Endothelial cell of umbilical vein (primary cell): Measurements from ENCODE around the gene GPR135. TPM values are rescaled to one million over a fixed set of nuclear protein-coding genes. Genes with fewer than 3 reads are reported as not detected.

Source experiments
- BruUV-seq: library from RNA; stranded (reverse); fragments of 400-500 nt; replicated peaks from 2 replicates; lab custom pipeline; 2021; lab: Mats Ljungman, UMichigan
- CTCF ChIA-PET: fragments of 300-600, 350-600 bp; sonication (Branson Sonifier 250); formaldehyde crosslinking; loops from one replicate; lab custom pipeline; 2021; ENCODE audit warnings: antibody characterized with exemption, inconsistent platforms; lab: Charles Lee
- POLR2A ChIA-PET: fragments of 300-600, 350-600 bp; sonication (Branson Sonifier 250); formaldehyde crosslinking; loops from one replicate; lab custom pipeline; 2021; ENCODE audit warnings: antibody characterized with exemption, inconsistent platforms; lab: Charles Lee
- DNase-seq: peaks from one replicate; pipeline ENCODE4 v3.0.0-alpha.2; 2011; ENCODE audit warnings: low read depth, low spot score
- FAIRE-seq: peaks from 2 replicates; lab custom pipeline; 2011; peaks lifted over from hg19 to GRCh38; lab: Jason Lieb, UNC
- H2AFZ ChIP-seq: 2 replicates; pipeline ENCODE4 v1.6.0; 2012; ENCODE audit warnings: low read depth, low read length, control low read depth, inconsistent platforms
- H3K27ac ChIP-seq: 2 replicates; pipeline ENCODE4 v1.5.1; 2011; ENCODE audit warnings: low read depth, mild to moderate bottlenecking, control low read depth, low read length, moderate library complexity; ENCODE audit not compliant: insufficient read depth
- H3K27me3 ChIP-seq, 2 experiments: 2 replicates each; pipeline versions ENCODE4 v1.6.0 to v1.6.1; 2011; ENCODE audit warnings: low read length in 2 of 2, mixed read lengths in 1 of 2; ENCODE audit not compliant: control insufficient read depth in 2 of 2, insufficient read depth in 2 of 2
- H3K36me3 ChIP-seq, 2 experiments: 2 replicates in 1 of 2; 3 replicates in 1 of 2; pipeline ENCODE4 v1.5.1; 2011; ENCODE audit warnings: low read length in 2 of 2, mild to moderate bottlenecking in 1 of 2, moderate library complexity in 1 of 2; ENCODE audit not compliant: control insufficient read depth in 2 of 2, insufficient read depth in 2 of 2; ENCODE audit errors: extremely low read depth in 1 of 2
- H3K4me1 ChIP-seq: 3 replicates; pipeline ENCODE4 v1.5.1; 2011; ENCODE audit warnings: mild to moderate bottlenecking, low read length; ENCODE audit not compliant: control insufficient read depth, insufficient read depth; ENCODE audit errors: extremely low read depth
- H3K4me2 ChIP-seq: 2 replicates; pipeline ENCODE4 v1.6.1; 2011; ENCODE audit warnings: low read length, control low read depth, mixed read lengths; ENCODE audit not compliant: insufficient read depth
- H3K4me3 ChIP-seq, 3 experiments: fragments of 200-600 bp in 1 of 3; sonication (generic), shearing (Covaris generic) in 1 of 3; replicated peaks in 1 of 3; 2 replicates each; pipeline ENCODE4 v1.5.1; 2011 to 2016; ENCODE audit warnings: control low read depth in 3 of 3, low read length in 3 of 3, mild to moderate bottlenecking in 2 of 3, inconsistent platforms in 1 of 3, low read depth in 1 of 3, moderate library complexity in 1 of 3; ENCODE audit not compliant: insufficient read depth in 1 of 3
- H3K79me2 ChIP-seq: 2 replicates; pipeline ENCODE4 v1.6.0; 2012; ENCODE audit warnings: low read length, inconsistent platforms; ENCODE audit not compliant: control insufficient read depth, insufficient read depth
- H3K9ac ChIP-seq: replicated peaks from 2 replicates; pipeline ENCODE3; 2011; ENCODE audit warnings: low read length, control low read depth; ENCODE audit not compliant: insufficient read depth; ENCODE audit errors: extremely low read depth
- H3K9me1 ChIP-seq: replicated peaks from 3 replicates; pipeline ENCODE4 v1.6.0; 2011; ENCODE audit warnings: mild to moderate bottlenecking, low read length; ENCODE audit not compliant: control insufficient read depth, insufficient read depth; ENCODE audit errors: extremely low read depth
- H3K9me3 ChIP-seq: replicated peaks from 2 replicates; pipeline ENCODE4 v1.5.1; 2012; ENCODE audit warnings: low read length, inconsistent platforms; ENCODE audit not compliant: control insufficient read depth, insufficient read depth
- H4K20me1 ChIP-seq: replicated peaks from 2 replicates; pipeline ENCODE3; 2011; ENCODE audit warnings: mild to moderate bottlenecking, low read length; ENCODE audit not compliant: control insufficient read depth, insufficient read depth; ENCODE audit errors: extremely low read depth
- EZH2 ChIP-seq: IDR thresholded peaks from 2 replicates; pipeline ENCODE4 v1.6.1; 2012; ENCODE audit warnings: borderline replicate concordance, low read depth, mild to moderate bottlenecking, moderate library complexity, low read length, inconsistent platforms; ENCODE audit not compliant: severe bottlenecking
- FOS ChIP-seq: IDR thresholded peaks from 2 replicates; pipeline ENCODE4 v1.6.1; 2011; ENCODE audit warnings: mild to moderate bottlenecking, low read length, moderate library complexity, borderline replicate concordance; ENCODE audit not compliant: insufficient read depth
- MAX ChIP-seq: IDR thresholded peaks from 2 replicates; pipeline ENCODE4 v1.6.1; 2011; ENCODE audit not compliant: insufficient read depth, insufficient read length
- MYC ChIP-seq: IDR thresholded peaks from one replicate; pipeline ENCODE4 v1.6.1; 2011; ENCODE audit warnings: mild to moderate bottlenecking, low read depth, low read length
- POLR2AphosphoS5 ChIP-seq: IDR thresholded peaks from 2 replicates; pipeline ENCODE4 v1.6.1; 2012; ENCODE audit warnings: low read depth, mild to moderate bottlenecking, control low read depth, low read length, moderate library complexity; ENCODE audit not compliant: insufficient read depth
- dilution Hi-C: fragments of 300-500 bp; cut with MboI; formaldehyde crosslinking; loops from one replicate; pipeline ENCODE4 v1.15.0; 2019; ENCODE audit warnings: low sequenced_read_pairs; ENCODE audit not compliant: extremely low pct_ligation_motif_present
- intact Hi-C: fragments of 100-400 bp; cut with micrococcal nuclease; formaldehyde crosslinking; loops from one replicate; pipeline ENCODE4 v1.10.0; 2022
- polyA plus RNA-seq, 4 experiments: library from polyadenylated mRNA; depleted of rRNA in 3 of 4; stranded (reverse) in 3 of 4; unstranded in 1 of 4; fragments of >200 nt; gene quantifications; 2 replicates each; pipeline versions ENCODE4 v1.2.1 to v1.2.3, GENCODE V29; 2011 to 2012; ENCODE audit warnings: missing spikeins in 1 of 4
- total RNA-seq: library from RNA; stranded (reverse); gene quantifications from 2 replicates; pipeline ENCODE4 v1.2.3, GENCODE V29; 2021
- TF ChIP-seq, protein P1 (sequence below), 2 donors: IDR thresholded peaks; 1 replicate in 1 of 2; 2 replicates in 1 of 2; pipeline ENCODE4 v1.5.1; 2011; ENCODE audit warnings: low read length in 2 of 2, mild to moderate bottlenecking in 2 of 2, moderate library complexity in 2 of 2, control low read depth in 1 of 2, inconsistent platforms in 1 of 2, low read depth in 1 of 2; ENCODE audit not compliant: insufficient read depth in 1 of 2; ENCODE audit errors: extremely low read depth in 1 of 2

GPR135 gene
- total and polyA plus RNA-seq, 2 donors (not counting 3 experiments of a cell fraction or from before 2014, with no cell fraction given): 0.80 to 3.4 TPM

DNA sequence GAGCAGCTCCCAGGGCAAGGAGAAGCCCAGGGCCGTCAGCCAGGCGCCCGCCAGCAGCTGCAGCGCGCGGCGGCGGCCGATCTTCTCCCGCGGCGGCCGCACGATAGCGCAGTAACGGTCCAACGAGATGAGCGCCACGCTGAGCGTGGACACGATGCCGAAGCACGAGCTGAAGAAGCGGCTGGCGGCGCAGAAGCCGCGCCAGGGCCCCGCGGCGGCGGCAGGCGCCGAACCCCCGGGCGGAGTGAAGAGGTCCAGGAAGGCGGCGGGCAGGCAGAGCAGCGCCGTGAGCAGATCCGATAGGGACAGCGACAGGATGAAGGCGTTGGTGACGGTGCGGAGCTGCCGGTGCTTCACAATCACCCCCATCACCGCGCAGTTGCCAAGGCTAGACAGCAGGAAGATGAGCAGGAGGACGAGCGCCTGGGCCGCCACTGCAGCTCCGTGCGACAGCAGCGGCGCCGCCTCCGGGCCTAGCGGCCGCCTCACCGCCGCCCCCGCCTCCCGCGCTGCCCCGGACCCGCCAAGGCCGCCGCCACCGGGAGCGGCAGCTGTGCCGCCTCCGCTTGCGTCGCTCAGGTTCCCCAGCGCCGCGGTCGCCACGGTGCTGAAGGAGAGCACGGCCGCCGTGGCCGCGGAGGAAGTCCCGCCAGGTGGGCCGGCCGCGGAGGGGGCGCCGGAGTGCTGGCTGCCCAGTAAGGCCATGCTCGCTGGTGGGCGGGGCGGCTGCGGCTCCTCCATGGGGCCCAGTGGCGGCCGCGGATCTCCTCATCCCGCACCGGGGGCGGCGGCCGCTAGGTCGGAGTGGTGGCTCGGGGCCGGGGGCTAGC, 479 bp downstream of the GPR135 start:
- POLR2A ChIA-PET: no interaction called here

More for the DNA sequence above, 479 bp downstream of the GPR135 start:
- BruUV-seq: no TSS peak
- DNase-seq: peak; percentile 59
- Histone ChIP-seq H3K36me3 (no peaks in the 10 kb centered on the region), H3K4me3 (peak overlapping the region; percentile 18 to 48 (median 29)), H3K4me1 (peaks cover 5% of the 10 kb centered on the region), H4K20me1 (no peaks in the 10 kb centered on the region), H3K79me2 (no peaks in the 10 kb centered on the region), H3K4me2 (peak overlapping the region; percentile 53), H3K9me1 (no peaks in the 10 kb centered on the region), H3K27me3 (no peaks in the 10 kb centered on the region), H3K9ac (peak overlapping the region; percentile 42), H2AFZ (peak overlapping the region; percentile 95), H3K27ac (no peak overlapping the region), H3K9me3 (no peaks in the 10 kb centered on the region)
- FAIRE-seq: peak; percentile 81
- TF ChIP-seq EZH2 (no peak), FOS (no peak), MAX (no peak), POLR2AphosphoS5 (peak; percentile 25), MYC (no peak)
- TF ChIP-seq, protein P1, sequence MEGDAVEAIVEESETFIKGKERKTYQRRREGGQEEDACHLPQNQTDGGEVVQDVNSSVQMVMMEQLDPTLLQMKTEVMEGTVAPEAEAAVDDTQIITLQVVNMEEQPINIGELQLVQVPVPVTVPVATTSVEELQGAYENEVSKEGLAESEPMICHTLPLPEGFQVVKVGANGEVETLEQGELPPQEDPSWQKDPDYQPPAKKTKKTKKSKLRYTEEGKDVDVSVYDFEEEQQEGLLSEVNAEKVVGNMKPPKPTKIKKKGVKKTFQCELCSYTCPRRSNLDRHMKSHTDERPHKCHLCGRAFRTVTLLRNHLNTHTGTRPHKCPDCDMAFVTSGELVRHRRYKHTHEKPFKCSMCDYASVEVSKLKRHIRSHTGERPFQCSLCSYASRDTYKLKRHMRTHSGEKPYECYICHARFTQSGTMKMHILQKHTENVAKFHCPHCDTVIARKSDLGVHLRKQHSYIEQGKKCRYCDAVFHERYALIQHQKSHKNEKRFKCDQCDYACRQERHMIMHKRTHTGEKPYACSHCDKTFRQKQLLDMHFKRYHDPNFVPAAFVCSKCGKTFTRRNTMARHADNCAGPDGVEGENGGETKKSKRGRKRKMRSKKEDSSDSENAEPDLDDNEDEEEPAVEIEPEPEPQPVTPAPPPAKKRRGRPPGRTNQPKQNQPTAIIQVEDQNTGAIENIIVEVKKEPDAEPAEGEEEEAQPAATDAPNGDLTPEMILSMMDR (IDR thresholded peaks at IDR 0.05; ENCODE audit: extremely low read depth in 1 of 2, insufficient read depth in 1 of 2, low read depth in 1 of 2, low read length in 2 of 2): no peak
- CTCF ChIA-PET: interaction anchor here (1.5 to 2.0 kb wide), 2 partner anchors 19 to 20 kb away, joined by 9 to 18 read pairs; partner anchors contain the start of genes JKAMP and L3HYPDH
- dilution Hi-C loops: no loop called here
- intact Hi-C loops: loop anchor here (1.0 kb wide), 1 partner anchor 18 kb away; no protein-coding TSS in a partner anchor
